AG04450 (cell line): Measurements from ENCODE around the gene VTCN1. TPM values are rescaled to one million over a fixed set of nuclear protein-coding genes. Genes with fewer than 3 reads are reported as not detected.

ENCODE experiments used
- CTCF ChIA-PET: fragments of 300-600, 350-600 bp; formaldehyde crosslinking; extraction: SDS; loops from one replicate; lab custom pipeline; 2022; ENCODE audit warnings: antibody characterized with exemption, inconsistent platforms; lab: Charles Lee
- POLR2A ChIA-PET: fragments of 350-600 bp; formaldehyde crosslinking; extraction: SDS; loops from one replicate; lab custom pipeline; 2021; ENCODE audit warnings: antibody characterized with exemption, inconsistent platforms; lab: Yijun Ruan, JAX
- DNase-seq: peaks from one replicate; pipeline ENCODE4 v3.0.0-alpha.2; 2011; ENCODE audit warnings: low read depth, low spot score
- H3K27ac ChIP-seq: one replicate; pipeline ENCODE4 v1.5.1; 2012; ENCODE audit warnings: low read depth, low read length, control low read depth
- H3K27me3 ChIP-seq: one replicate; pipeline ENCODE4 v1.6.0; 2012; ENCODE audit warnings: low read length; ENCODE audit not compliant: control insufficient read depth, insufficient read depth
- H3K4me3 ChIP-seq: 2 replicates; pipeline ENCODE4 v1.5.1; 2011; ENCODE audit warnings: mild to moderate bottlenecking, low read depth, low read length, control low read depth
- H3K9me3 ChIP-seq: 2 replicates; pipeline ENCODE4 v1.5.1; 2012; ENCODE audit warnings: low read length; ENCODE audit not compliant: control insufficient read depth, insufficient read depth
- CTCF ChIP-seq: IDR thresholded peaks from 2 replicates; pipeline ENCODE4 v1.5.1; 2011; ENCODE audit warnings: low read depth, low read length, control low read depth, inconsistent platforms
- polyA plus RNA-seq: library from polyadenylated mRNA; depleted of rRNA; stranded (reverse); fragments of >200 nt; gene quantifications from 2 replicates; pipeline ENCODE4 v1.2.3, GENCODE V29; 2011

Gene VTCN1
- polyA plus RNA-seq, 1 experiment, result not detected

GRCh38 chr1:117229217-117229616, 18.5 kb upstream of the VTCN1 start:
- ChIA-PET CTCF (no interaction called here), POLR2A (no interaction called here)
- DNase-seq, result no peak
- Histone ChIP-seq H3K4me3 (no peak overlapping the region), H3K27me3 (peaks cover 2% of the 10 kb centered on the region), H3K9me3 (no peaks in the 10 kb centered on the region), H3K27ac (no peak overlapping the region)
- no peak for TF ChIP-seq CTCF

GRCh38 chr1:117225931-117226330, 15.2 kb upstream of the VTCN1 start:
- Histone ChIP-seq H3K9me3 (no peaks in the 10 kb centered on the region), H3K27me3 (peaks cover 2% of the 10 kb centered on the region), H3K4me3 (no peak overlapping the region), H3K27ac (no peak overlapping the region)
- ChIA-PET CTCF (interaction anchor here (0.7 to 1.0 kb wide), 2 partner anchors 12 to 158 kb away, joined by 3 read pairs; no protein-coding TSS in a partner anchor), POLR2A (no interaction called here)
- DNase-seq, result no peak
- TF ChIP-seq CTCF, result no peak

GRCh38 chr1:117216718-117217117, 6.0 kb upstream of the VTCN1 start:
- POLR2A ChIA-PET, result no interaction called here

GRCh38 chr1:117215733-117216462, 5.2 kb upstream of the VTCN1 start:
- ChIA-PET CTCF (no interaction called here), POLR2A (no interaction called here)
- no peak overlapping the region for H3K4me3 ChIP-seq
- no peaks in the 10 kb centered on the region for H3K27me3 ChIP-seq
- peaks cover 4% of the 10 kb centered on the region; the same call in 1 of the 2 replicates for H3K9me3 ChIP-seq
- TF ChIP-seq CTCF, result no peak
- DNase-seq, result no peak
- H3K27ac ChIP-seq, result no peak overlapping the region

More at GRCh38 chr1:117216718-117217117, 6.0 kb upstream of the VTCN1 start:
- H3K9me3 ChIP-seq, result peaks cover 4% of the 10 kb centered on the region; the same call in 1 of the 2 replicates
- CTCF ChIA-PET, result no interaction called here
- TF ChIP-seq CTCF, result no peak
- H3K4me3 ChIP-seq, result no peak overlapping the region
- no peak overlapping the region for H3K27ac ChIP-seq
- no peak for DNase-seq
- no peaks in the 10 kb centered on the region for H3K27me3 ChIP-seq

GRCh38 chr1:117215019-117215418, 4.3 kb upstream of the VTCN1 start:
- Histone ChIP-seq H3K4me3 (no peak overlapping the region), H3K27me3 (peaks cover 3% of the 10 kb centered on the region), H3K9me3 (peaks cover 4% of the 10 kb centered on the region; the same call in 1 of the 2 replicates), H3K27ac (no peak overlapping the region)
- TF ChIP-seq CTCF, result no peak
- DNase-seq, result no peak
- POLR2A ChIA-PET, result no interaction called here
- CTCF ChIA-PET, result no interaction called here
